Measurements from ENCODE around the gene C1orf21.

C1orf21 gene

GRCh38 chr1:184623404-184623803, 236.6 kb downstream of the C1orf21 start:
- no peak for ATAC-seq
- TF ChIP-seq ESRRG (CRISPR knock-in tag; IDR thresholded peaks at IDR 0.05) (no peak), CSRNP3 (CRISPR knock-in tag; IDR thresholded peaks at IDR 0.05) (no peak), PATZ1 (CRISPR knock-in tag; IDR thresholded peaks at IDR 0.05; ENCODE audit: borderline replicate concordance) (no peak), POU6F1 (CRISPR knock-in tag; IDR thresholded peaks at IDR 0.05; ENCODE audit: borderline replicate concordance, low read depth) (no peak), CSDC2 (CRISPR knock-in tag; IDR thresholded peaks at IDR 0.05) (no peak), ISL1 (CRISPR knock-in tag; IDR thresholded peaks at IDR 0.05) (no peak), TSHZ2 (CRISPR knock-in tag; IDR thresholded peaks at IDR 0.05) (no peak), SNAI2 (CRISPR knock-in tag; IDR thresholded peaks at IDR 0.05) (no peak), RARB (CRISPR knock-in tag; IDR thresholded peaks at IDR 0.05) (no peak), OSR1 (CRISPR knock-in tag; IDR thresholded peaks at IDR 0.05) (no peak)

GRCh38 chr1:184624051-184624450, 237.2 kb downstream of the C1orf21 start:
- ATAC-seq = no peak
- TF ChIP-seq CSRNP3 (CRISPR knock-in tag; IDR thresholded peaks at IDR 0.05) (no peak), PPARA (CRISPR knock-in tag; IDR thresholded peaks at IDR 0.05; ENCODE audit: borderline replicate concordance) (no peak), ZFP30 (CRISPR knock-in tag; IDR thresholded peaks at IDR 0.05) (no peak), POU6F1 (CRISPR knock-in tag; IDR thresholded peaks at IDR 0.05; ENCODE audit: borderline replicate concordance, low read depth) (no peak), TOX (CRISPR knock-in tag; IDR thresholded peaks at IDR 0.05; ENCODE audit: borderline replicate concordance) (no peak), PATZ1 (CRISPR knock-in tag; IDR thresholded peaks at IDR 0.05; ENCODE audit: borderline replicate concordance) (no peak), TSHZ2 (CRISPR knock-in tag; IDR thresholded peaks at IDR 0.05) (no peak), ISL1 (CRISPR knock-in tag; IDR thresholded peaks at IDR 0.05) (no peak), ZC3H10 (CRISPR knock-in tag; IDR thresholded peaks at IDR 0.05) (no peak), ZNF70 (CRISPR knock-in tag; IDR thresholded peaks at IDR 0.05) (no peak), ZFP3 (CRISPR knock-in tag; IDR thresholded peaks at IDR 0.05) (no peak), SNAI2 (CRISPR knock-in tag; IDR thresholded peaks at IDR 0.05) (no peak), ZNF8 (CRISPR knock-in tag; IDR thresholded peaks at IDR 0.05) (no peak), ARNTL (CRISPR knock-in tag; IDR thresholded peaks at IDR 0.05; ENCODE audit: borderline replicate concordance, low read depth) (no peak), GLIS3 (CRISPR knock-in tag; IDR thresholded peaks at IDR 0.05) (no peak), ZNF565 (CRISPR knock-in tag; conservative IDR thresholded peaks at IDR 0.05; ENCODE audit: low read depth) (no peak), CSDC2 (CRISPR knock-in tag; IDR thresholded peaks at IDR 0.05) (no peak), TCF4 (CRISPR knock-in tag; IDR thresholded peaks at IDR 0.05; ENCODE audit: borderline replicate concordance) (no peak), BACH2 (CRISPR knock-in tag; IDR thresholded peaks at IDR 0.05; ENCODE audit: borderline replicate concordance) (no peak), ESRRG (CRISPR knock-in tag; IDR thresholded peaks at IDR 0.05) (no peak)
